SU-DHL-6 (cell line): Measurements from ENCODE around the gene NELL1.

Source experiments
- H2AFZ ChIP-seq: fragments of 200-600 bp; sonication (generic); 2 replicates; pipeline ENCODE4 v1.6.1; 2014; ENCODE audit warnings: low read depth, mild to moderate bottlenecking, moderate library complexity, mixed read lengths, antibody characterized with exemption, low read length; ENCODE audit not compliant: severe bottlenecking
- H3F3A ChIP-seq: fragments of 200-600 bp; shearing (Covaris generic); 2 replicates; pipeline ENCODE4 v1.6.0; 2016; ENCODE audit warnings: antibody characterized with exemption, mild to moderate bottlenecking; ENCODE audit not compliant: insufficient read depth
- H3K27ac ChIP-seq: fragments of 200-600 bp; sonication (generic); 2 replicates; pipeline ENCODE4 v1.5.1; 2016; ENCODE audit warnings: low read depth, mild to moderate bottlenecking, low read length, moderate library complexity, mixed read lengths
- H3K27me3 ChIP-seq: fragments of 200-600 bp; sonication (generic), shearing (Covaris generic); 2 replicates; pipeline ENCODE4 v1.6.0; 2014; ENCODE audit warnings: mild to moderate bottlenecking, low read length
- H3K36me3 ChIP-seq: fragments of 200-600 bp; sonication (generic); 2 replicates; pipeline ENCODE4 v1.6.1; 2014; ENCODE audit warnings: mild to moderate bottlenecking, low read length, mixed read lengths
- H3K4me2 ChIP-seq: fragments of 300-600, 200-600 bp; shearing (Covaris generic), sonication (generic); 2 replicates; pipeline ENCODE4 v1.6.0; 2014; ENCODE audit warnings: low read length, low read depth, mild to moderate bottlenecking; ENCODE audit not compliant: poor library complexity, severe bottlenecking
- H3K4me3 ChIP-seq: fragments of 200-600 bp; sonication (generic); 2 replicates; pipeline ENCODE4 v1.5.1; 2014; ENCODE audit warnings: antibody characterized with exemption, low read length, mild to moderate bottlenecking, mixed read lengths; ENCODE audit not compliant: insufficient read depth, poor library complexity, severe bottlenecking
- H3K79me2 ChIP-seq: fragments of 200-600 bp; sonication (generic); 2 replicates; pipeline ENCODE4 v1.6.1; 2014; ENCODE audit warnings: mild to moderate bottlenecking, low read length, moderate library complexity; ENCODE audit not compliant: insufficient read depth
- H3K9ac ChIP-seq: fragments of 200-600 bp; sonication (generic); 2 replicates; pipeline ENCODE4 v1.7.0; 2014; ENCODE audit warnings: mild to moderate bottlenecking, low read length
- H3K9me2 ChIP-seq: fragments of 200-600 bp; sonication (generic); replicated peaks from 2 replicates; pipeline ENCODE4 v1.6.1; 2014; ENCODE audit warnings: low read length; ENCODE audit not compliant: insufficient read depth
- H3K9me3 ChIP-seq: fragments of 200-600 bp; sonication (generic); 2 replicates; pipeline ENCODE4 v1.6.1; 2014; ENCODE audit warnings: low read length, mixed read lengths; ENCODE audit not compliant: insufficient read depth
- H4K20me1 ChIP-seq: fragments of 200-600 bp; sonication (generic); 2 replicates; pipeline ENCODE4 v1.6.1; 2014; ENCODE audit warnings: low read depth, mild to moderate bottlenecking, antibody characterized with exemption, low read length, moderate library complexity, mixed read lengths
- EZH2phosphoT487 ChIP-seq: fragments of 200-600 bp; sonication (generic), shearing (Covaris generic); conservative IDR thresholded peaks from 2 replicates; pipeline ENCODE4 v1.6.1; 2018; ENCODE audit warnings: mild to moderate bottlenecking, antibody characterized with exemption, low read length, moderate library complexity, mixed read lengths
- TF ChIP-seq, protein P1 (sequence below): fragments of 200-600 bp; sonication (generic); IDR thresholded peaks from one replicate; pipeline ENCODE4 v1.5.1; 2017; ENCODE audit warnings: antibody characterized with exemption, mild to moderate bottlenecking, low read length, moderate library complexity; ENCODE audit not compliant: insufficient read depth, poor library complexity, severe bottlenecking

NELL1 gene

DNA sequence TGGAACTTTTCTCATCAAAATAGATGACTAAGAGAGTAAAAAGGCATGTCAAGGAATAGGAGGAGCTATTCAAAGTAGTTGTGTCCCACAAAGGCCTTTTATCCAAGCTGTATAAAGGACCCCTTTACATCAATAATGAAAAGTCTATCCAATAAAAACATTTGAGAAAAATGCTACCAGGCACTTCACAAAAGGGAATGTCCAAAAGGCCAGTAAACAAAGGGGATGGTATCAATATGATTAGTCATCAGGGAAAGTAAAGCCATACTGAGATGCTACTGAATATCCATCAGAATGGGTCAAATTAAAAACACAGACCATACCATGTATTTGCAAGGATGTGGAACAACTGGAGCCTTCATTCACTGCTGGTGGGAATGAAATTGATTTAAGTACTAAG lies 224.9 kb downstream of the NELL1 start:
- Histone ChIP-seq H3K4me2 (no peak overlapping the region), H3K4me3 (no peak overlapping the region), H3K27me3 (no peaks in the 10 kb centered on the region), H3F3A (no peaks in the 10 kb centered on the region), H3K9ac (no peak overlapping the region), H3K36me3 (no peaks in the 10 kb centered on the region), H3K79me2 (no peaks in the 10 kb centered on the region), H4K20me1 (no peaks in the 10 kb centered on the region), H3K9me2 (no peaks in the 10 kb centered on the region), H3K27ac (no peak overlapping the region), H3K9me3 (no peaks in the 10 kb centered on the region), H2AFZ (no peak overlapping the region)
- TF ChIP-seq, protein P1, sequence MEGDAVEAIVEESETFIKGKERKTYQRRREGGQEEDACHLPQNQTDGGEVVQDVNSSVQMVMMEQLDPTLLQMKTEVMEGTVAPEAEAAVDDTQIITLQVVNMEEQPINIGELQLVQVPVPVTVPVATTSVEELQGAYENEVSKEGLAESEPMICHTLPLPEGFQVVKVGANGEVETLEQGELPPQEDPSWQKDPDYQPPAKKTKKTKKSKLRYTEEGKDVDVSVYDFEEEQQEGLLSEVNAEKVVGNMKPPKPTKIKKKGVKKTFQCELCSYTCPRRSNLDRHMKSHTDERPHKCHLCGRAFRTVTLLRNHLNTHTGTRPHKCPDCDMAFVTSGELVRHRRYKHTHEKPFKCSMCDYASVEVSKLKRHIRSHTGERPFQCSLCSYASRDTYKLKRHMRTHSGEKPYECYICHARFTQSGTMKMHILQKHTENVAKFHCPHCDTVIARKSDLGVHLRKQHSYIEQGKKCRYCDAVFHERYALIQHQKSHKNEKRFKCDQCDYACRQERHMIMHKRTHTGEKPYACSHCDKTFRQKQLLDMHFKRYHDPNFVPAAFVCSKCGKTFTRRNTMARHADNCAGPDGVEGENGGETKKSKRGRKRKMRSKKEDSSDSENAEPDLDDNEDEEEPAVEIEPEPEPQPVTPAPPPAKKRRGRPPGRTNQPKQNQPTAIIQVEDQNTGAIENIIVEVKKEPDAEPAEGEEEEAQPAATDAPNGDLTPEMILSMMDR: no peak
- no peak for TF ChIP-seq EZH2phosphoT487

DNA sequence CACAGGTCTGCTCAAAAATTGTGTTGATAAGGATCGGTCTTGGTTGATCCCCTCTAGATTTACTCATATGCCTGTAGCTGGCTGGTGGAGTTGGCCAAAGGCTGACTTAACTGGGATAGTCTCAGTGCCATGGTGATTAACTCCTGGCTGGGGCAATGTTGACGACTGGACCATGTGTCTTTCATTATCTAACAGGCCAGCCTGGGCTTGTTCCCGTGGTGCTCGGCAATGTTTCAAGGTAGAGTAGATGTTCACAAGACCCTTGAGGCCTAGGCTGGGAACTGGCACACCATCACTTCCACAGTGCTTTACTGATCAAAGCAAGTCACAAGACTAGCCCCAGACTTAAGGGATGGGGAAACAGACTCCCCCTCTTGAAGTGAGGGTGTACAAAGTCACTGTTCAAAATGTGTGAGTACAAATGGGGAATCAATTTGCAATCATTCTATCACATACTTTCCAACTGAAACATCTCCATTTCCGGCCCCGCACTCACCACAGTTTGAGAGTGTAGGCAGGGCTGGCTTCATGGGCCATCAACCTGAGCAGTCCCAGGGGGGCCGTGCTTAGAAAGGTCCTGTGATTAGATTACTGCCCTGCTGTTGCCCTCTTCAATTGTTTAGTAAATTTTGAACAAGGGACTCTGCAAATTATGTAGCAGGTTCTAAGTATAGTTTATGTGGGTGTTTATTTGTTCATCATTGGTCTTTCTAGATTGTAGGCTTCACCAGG lies 240.8 kb downstream of the NELL1 start:
- H4K20me1 ChIP-seq: no peaks in the 10 kb centered on the region
- no peaks in the 10 kb centered on the region for H3K9me3 ChIP-seq
- TF ChIP-seq, protein P1: no peak
- TF ChIP-seq EZH2phosphoT487: no peak
- H3K27me3 ChIP-seq: no peaks in the 10 kb centered on the region
- H3K79me2 ChIP-seq: no peaks in the 10 kb centered on the region
- H2AFZ ChIP-seq: no peak overlapping the region
- no peak overlapping the region for H3K27ac ChIP-seq
- H3K9ac ChIP-seq: no peak overlapping the region
- H3K4me3 ChIP-seq: no peak overlapping the region
- H3F3A ChIP-seq: no peaks in the 10 kb centered on the region
- H3K36me3 ChIP-seq: no peaks in the 10 kb centered on the region
- no peaks in the 10 kb centered on the region for H3K9me2 ChIP-seq
- no peak overlapping the region for H3K4me2 ChIP-seq

DNA sequence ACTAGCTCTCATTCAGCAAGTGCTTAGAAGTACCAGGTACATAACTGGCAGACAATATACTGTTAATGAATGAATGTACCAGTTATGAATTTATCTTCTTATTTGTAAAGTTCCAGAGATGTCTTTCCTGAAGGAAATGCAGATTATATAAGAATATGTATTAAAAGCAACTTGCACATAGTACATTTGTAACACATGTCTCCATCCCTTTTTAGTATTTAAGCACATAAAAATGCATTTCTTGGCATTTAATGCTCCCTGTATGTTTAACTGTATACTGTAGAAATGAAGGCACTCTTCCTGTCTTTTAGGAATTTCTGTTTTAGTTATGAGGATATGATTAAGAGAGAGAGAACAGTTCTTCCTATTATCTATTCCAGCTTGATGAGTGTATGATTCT lies 241.3 kb downstream of the NELL1 start:
- Histone ChIP-seq H3K9me3 (no peaks in the 10 kb centered on the region), H3K79me2 (no peaks in the 10 kb centered on the region)
- no peak for TF ChIP-seq EZH2phosphoT487
- TF ChIP-seq, protein P1: no peak

More for the DNA sequence above, 241.3 kb downstream of the NELL1 start:
- no peaks in the 10 kb centered on the region for H3K9me2 ChIP-seq
- H3K36me3 ChIP-seq: no peaks in the 10 kb centered on the region
- no peak overlapping the region for H2AFZ ChIP-seq
- no peak overlapping the region for H3K4me3 ChIP-seq
- H4K20me1 ChIP-seq: no peaks in the 10 kb centered on the region
- H3K4me2 ChIP-seq: no peak overlapping the region
- no peaks in the 10 kb centered on the region for H3K27me3 ChIP-seq
- no peak overlapping the region for H3K27ac ChIP-seq
- H3F3A ChIP-seq: no peaks in the 10 kb centered on the region
- H3K9ac ChIP-seq: no peak overlapping the region
